HL-60 (cell line): ENCODE results near the gene SGSH.

ENCODE experiments used
- DNase-seq, 2 experiments: peaks; one replicate each; pipeline ENCODE4 v3.0.0-alpha.2; 2010 to 2020; ENCODE audit warnings: low read depth in 1 of 2, low spot score in 1 of 2
- H3K27ac ChIP-seq: fragments of 250-450 bp; sonication (Bioruptor Pico); replicated peaks from 2 replicates; pipeline ENCODE4 v1.5.1; 2020; ENCODE audit warnings: mild to moderate bottlenecking, moderate library complexity
- H3K27me3 ChIP-seq: fragments of 250-450 bp; sonication (Bioruptor Pico); 2 replicates; pipeline ENCODE4 v1.5.1; 2021; ENCODE audit warnings: mild to moderate bottlenecking, moderate library complexity; ENCODE audit not compliant: insufficient read depth, poor library complexity, severe bottlenecking
- H3K4me3 ChIP-seq: replicated peaks from 2 replicates; pipeline ENCODE4 v1.5.1; 2011; ENCODE audit warnings: mild to moderate bottlenecking, control low read depth, low read length; ENCODE audit not compliant: insufficient read depth
- CTCF ChIP-seq: IDR thresholded peaks from one replicate; pipeline ENCODE4 v1.5.1; 2011; ENCODE audit warnings: low read length, control low read depth, inconsistent platforms; ENCODE audit not compliant: insufficient read depth
- GABPA ChIP-seq: IDR thresholded peaks from 2 replicates; pipeline ENCODE4 v1.6.1; 2012; ENCODE audit warnings: low read depth
- POLR2AphosphoS5 ChIP-seq: IDR thresholded peaks from 2 replicates; pipeline ENCODE4 v1.6.1; 2012; ENCODE audit warnings: low read depth
- SPI1 ChIP-seq: IDR thresholded peaks from 2 replicates; pipeline ENCODE4 v1.6.1; 2012; ENCODE audit warnings: low read depth, mild to moderate bottlenecking, borderline replicate concordance
- long read RNA-seq: library from polyadenylated mRNA; unstranded; transcript quantifications from one replicate; pipeline ENCODE4 v2.0.0, GENCODE V29; 2020
- TF ChIP-seq, protein P1 (sequence below): IDR thresholded peaks from 2 replicates; pipeline ENCODE4 v1.6.1; 2012; ENCODE audit warnings: low read depth; ENCODE audit not compliant: insufficient replicate concordance

The SGSH gene
- long read RNA-seq, result 0 reads

- peak within 1 kb of the TSS; percentile 44 for H3K4me3 ChIP-seq
- TF ChIP-seq GABPA, result no peak
- TF ChIP-seq POLR2AphosphoS5, result no peak
- no peak for TF ChIP-seq CTCF
- TF ChIP-seq, protein P1, sequence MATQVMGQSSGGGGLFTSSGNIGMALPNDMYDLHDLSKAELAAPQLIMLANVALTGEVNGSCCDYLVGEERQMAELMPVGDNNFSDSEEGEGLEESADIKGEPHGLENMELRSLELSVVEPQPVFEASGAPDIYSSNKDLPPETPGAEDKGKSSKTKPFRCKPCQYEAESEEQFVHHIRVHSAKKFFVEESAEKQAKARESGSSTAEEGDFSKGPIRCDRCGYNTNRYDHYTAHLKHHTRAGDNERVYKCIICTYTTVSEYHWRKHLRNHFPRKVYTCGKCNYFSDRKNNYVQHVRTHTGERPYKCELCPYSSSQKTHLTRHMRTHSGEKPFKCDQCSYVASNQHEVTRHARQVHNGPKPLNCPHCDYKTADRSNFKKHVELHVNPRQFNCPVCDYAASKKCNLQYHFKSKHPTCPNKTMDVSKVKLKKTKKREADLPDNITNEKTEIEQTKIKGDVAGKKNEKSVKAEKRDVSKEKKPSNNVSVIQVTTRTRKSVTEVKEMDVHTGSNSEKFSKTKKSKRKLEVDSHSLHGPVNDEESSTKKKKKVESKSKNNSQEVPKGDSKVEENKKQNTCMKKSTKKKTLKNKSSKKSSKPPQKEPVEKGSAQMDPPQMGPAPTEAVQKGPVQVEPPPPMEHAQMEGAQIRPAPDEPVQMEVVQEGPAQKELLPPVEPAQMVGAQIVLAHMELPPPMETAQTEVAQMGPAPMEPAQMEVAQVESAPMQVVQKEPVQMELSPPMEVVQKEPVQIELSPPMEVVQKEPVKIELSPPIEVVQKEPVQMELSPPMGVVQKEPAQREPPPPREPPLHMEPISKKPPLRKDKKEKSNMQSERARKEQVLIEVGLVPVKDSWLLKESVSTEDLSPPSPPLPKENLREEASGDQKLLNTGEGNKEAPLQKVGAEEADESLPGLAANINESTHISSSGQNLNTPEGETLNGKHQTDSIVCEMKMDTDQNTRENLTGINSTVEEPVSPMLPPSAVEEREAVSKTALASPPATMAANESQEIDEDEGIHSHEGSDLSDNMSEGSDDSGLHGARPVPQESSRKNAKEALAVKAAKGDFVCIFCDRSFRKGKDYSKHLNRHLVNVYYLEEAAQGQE, result no peak
- no peak for TF ChIP-seq SPI1
- H3K27me3 ChIP-seq, result peaks cover 23% of the 10 kb centered on the region
- DNase-seq, result peak in 1 of 2 experiments; percentile 21
- peak within 1 kb of the TSS; percentile 49 for H3K27ac ChIP-seq
Measured at GRCh38 chr17:80220054-80220735, at the start of gene SGSH, which contains the start of gene SLC26A11. Gene SGSH, minus strand, starts transcription at chr17:80220333. Its CDS starts 20 bp downstream, at chr17:80220313. Gene SLC26A11, plus strand, starts transcription at chr17:80220427. Its CDS starts 1,134 bp downstream, at chr17:80221561.

DNA sequence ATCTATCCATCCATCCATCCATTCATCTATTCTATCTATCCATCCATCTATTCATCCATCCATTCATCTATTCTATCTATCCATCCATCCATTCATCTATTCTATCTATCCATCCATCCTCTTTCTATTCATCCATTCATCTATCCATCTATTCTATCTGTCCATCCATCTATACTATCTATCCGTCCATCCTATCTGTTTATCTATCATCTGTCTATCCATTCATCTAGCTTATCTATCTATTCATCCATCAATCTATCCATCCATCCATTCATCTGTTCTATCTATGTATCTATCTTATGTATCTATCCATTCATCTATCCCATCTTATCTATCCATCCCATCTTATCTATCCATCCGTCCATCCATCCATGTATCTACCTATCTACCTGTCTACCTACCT is 49.3 kb upstream of the SGSH start:
- no peak for TF ChIP-seq POLR2AphosphoS5
- no peak overlapping the region for H3K27ac ChIP-seq
- no peaks in the 10 kb centered on the region for H3K27me3 ChIP-seq
- DNase-seq, result no peak
- no peak overlapping the region for H3K4me3 ChIP-seq

DNA sequence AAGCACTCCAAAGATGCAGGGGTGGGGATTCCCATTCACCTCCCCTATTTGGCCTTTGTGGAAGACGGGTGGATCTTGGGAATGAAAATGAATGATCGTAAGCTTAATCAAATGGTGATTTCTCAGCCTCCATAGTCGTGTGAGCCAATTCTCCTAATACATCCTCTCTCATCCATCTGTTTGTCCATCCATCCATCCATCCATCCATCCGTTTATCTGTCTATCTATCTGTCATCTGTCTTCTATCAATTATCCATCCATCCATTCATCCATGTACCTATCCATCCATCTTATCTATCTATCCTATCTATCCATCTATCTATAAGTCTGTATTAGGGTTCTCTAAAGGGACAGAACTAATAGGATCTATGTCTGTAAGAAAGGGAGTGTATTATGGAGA is 48.3 kb upstream of the SGSH start:
- H3K4me3 ChIP-seq, result no peak overlapping the region
- no peak overlapping the region for H3K27ac ChIP-seq
- no peak for DNase-seq
- H3K27me3 ChIP-seq, result no peaks in the 10 kb centered on the region
- TF ChIP-seq, protein P1, result no peak
- TF ChIP-seq GABPA (no peak), POLR2AphosphoS5 (no peak), CTCF (no peak), SPI1 (no peak)

DNA sequence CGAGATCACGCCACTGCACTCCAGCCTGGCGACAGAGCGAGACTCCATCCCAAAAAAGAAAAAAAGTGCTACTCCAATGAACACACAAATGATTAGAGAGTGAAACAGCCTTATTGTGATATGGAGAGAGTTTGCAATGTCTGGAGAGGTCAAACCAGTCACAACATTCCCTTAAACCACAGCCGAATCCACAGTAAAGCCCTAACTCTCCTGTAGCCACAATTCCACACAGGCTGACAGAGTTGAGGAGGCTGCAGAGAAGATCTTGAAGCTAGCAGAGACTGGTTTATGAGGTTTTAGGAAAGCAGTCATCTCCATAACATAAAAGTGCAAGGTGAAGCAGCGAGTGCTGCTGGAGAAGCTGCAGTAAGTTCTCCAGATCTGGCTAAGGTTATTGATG is 47.3 kb upstream of the SGSH start:
- Histone ChIP-seq H3K4me3 (no peak overlapping the region), H3K27me3 (no peaks in the 10 kb centered on the region), H3K27ac (no peak overlapping the region)
- TF ChIP-seq GABPA (no peak), SPI1 (no peak), CTCF (no peak), POLR2AphosphoS5 (no peak)
- TF ChIP-seq, protein P1, result no peak
- DNase-seq, result no peak
